Loucy (cell line): Measurements from ENCODE around the gene ASPDH.

Source experiments
- H2AFZ ChIP-seq: fragments of 200-600 bp; sonication (generic); 2 replicates; pipeline ENCODE4 v1.6.0; 2016; ENCODE audit warnings: antibody characterized with exemption, mild to moderate bottlenecking, low read length, moderate library complexity
- H3F3A ChIP-seq: fragments of 200-600 bp; 2 replicates; pipeline ENCODE4 v1.6.0; 2016; ENCODE audit warnings: antibody characterized with exemption, low read depth, mild to moderate bottlenecking
- H3K27me3 ChIP-seq: fragments of 200-600 bp; sonication (generic); 2 replicates; pipeline ENCODE4 v1.6.1; 2014; ENCODE audit warnings: low read length, mild to moderate bottlenecking; ENCODE audit not compliant: insufficient read depth, poor library complexity, severe bottlenecking
- H3K36me3 ChIP-seq: fragments of 200-600 bp; sonication (generic); 2 replicates; pipeline ENCODE4 v1.6.1; 2016; ENCODE audit warnings: low read length; ENCODE audit not compliant: insufficient read depth
- H3K4me1 ChIP-seq: fragments of 200-600 bp; sonication (generic); 2 replicates; pipeline ENCODE4 v1.5.1; 2014; ENCODE audit warnings: low read length, mild to moderate bottlenecking; ENCODE audit not compliant: insufficient read depth, poor library complexity, severe bottlenecking
- H3K4me2 ChIP-seq: fragments of 200-600 bp; sonication (generic); 2 replicates; pipeline ENCODE4 v1.6.0; 2014; ENCODE audit warnings: antibody characterized with exemption, low read length, low read depth, mild to moderate bottlenecking; ENCODE audit not compliant: poor library complexity, severe bottlenecking
- H3K4me3 ChIP-seq: fragments of 200-600 bp; sonication (generic); 2 replicates; pipeline ENCODE4 v1.5.1; 2014; ENCODE audit warnings: low read length, mild to moderate bottlenecking, mixed read lengths; ENCODE audit not compliant: poor library complexity, severe bottlenecking
- H3K79me2 ChIP-seq: fragments of 200-600 bp; sonication (generic); 2 replicates; pipeline ENCODE4 v1.6.1; 2014; ENCODE audit warnings: low read length; ENCODE audit not compliant: insufficient read depth
- H3K9ac ChIP-seq: fragments of 200-600 bp; sonication (generic); 2 replicates; pipeline ENCODE4 v1.6.0; 2014; ENCODE audit warnings: mild to moderate bottlenecking, low read depth, low read length, moderate library complexity; ENCODE audit not compliant: poor library complexity, severe bottlenecking
- H3K9me2 ChIP-seq: fragments of 200-600 bp; sonication (generic); replicated peaks from 2 replicates; pipeline ENCODE4 v1.6.1; 2016; ENCODE audit warnings: low read depth, low read length, mixed read lengths
- H3K9me3 ChIP-seq: fragments of 200-600 bp; sonication (generic); 2 replicates; pipeline ENCODE4 v1.6.1; 2014; ENCODE audit warnings: mild to moderate bottlenecking, antibody characterized with exemption, low read length, low read depth; ENCODE audit not compliant: insufficient read depth
- H4K20me1 ChIP-seq: fragments of 200-600 bp; sonication (generic); 2 replicates; pipeline ENCODE4 v1.6.0; 2014; ENCODE audit warnings: antibody characterized with exemption, low read length, mild to moderate bottlenecking; ENCODE audit not compliant: insufficient read depth, poor library complexity, severe bottlenecking
- EZH2phosphoT487 ChIP-seq: fragments of 200-600 bp; IDR thresholded peaks from 2 replicates; pipeline ENCODE4 v1.6.1; 2018; ENCODE audit warnings: antibody characterized with exemption, mild to moderate bottlenecking, moderate library complexity, borderline replicate concordance
- TF ChIP-seq, protein P1 (sequence below): fragments of 200-600 bp; sonication (generic); conservative IDR thresholded peaks from 2 replicates; pipeline ENCODE4 v1.5.1; 2014; ENCODE audit warnings: mild to moderate bottlenecking, antibody characterized with exemption, low read length

The ASPDH gene

GRCh38 chr19:50476907-50477238 is 36.8 kb downstream of the ASPDH start:
- Histone ChIP-seq H3K9ac (no peak overlapping the region), H3K4me2 (no peak overlapping the region), H3K4me1 (no peaks in the 10 kb centered on the region), H3K36me3 (no peaks in the 10 kb centered on the region), H3K79me2 (no peaks in the 10 kb centered on the region), H3F3A (no peaks in the 10 kb centered on the region), H4K20me1 (no peaks in the 10 kb centered on the region), H3K4me3 (no peak overlapping the region), H3K27me3 (no peaks in the 10 kb centered on the region), H2AFZ (no peak overlapping the region), H3K9me3 (no peaks in the 10 kb centered on the region), H3K9me2 (no peaks in the 10 kb centered on the region)
- TF ChIP-seq, protein P1, sequence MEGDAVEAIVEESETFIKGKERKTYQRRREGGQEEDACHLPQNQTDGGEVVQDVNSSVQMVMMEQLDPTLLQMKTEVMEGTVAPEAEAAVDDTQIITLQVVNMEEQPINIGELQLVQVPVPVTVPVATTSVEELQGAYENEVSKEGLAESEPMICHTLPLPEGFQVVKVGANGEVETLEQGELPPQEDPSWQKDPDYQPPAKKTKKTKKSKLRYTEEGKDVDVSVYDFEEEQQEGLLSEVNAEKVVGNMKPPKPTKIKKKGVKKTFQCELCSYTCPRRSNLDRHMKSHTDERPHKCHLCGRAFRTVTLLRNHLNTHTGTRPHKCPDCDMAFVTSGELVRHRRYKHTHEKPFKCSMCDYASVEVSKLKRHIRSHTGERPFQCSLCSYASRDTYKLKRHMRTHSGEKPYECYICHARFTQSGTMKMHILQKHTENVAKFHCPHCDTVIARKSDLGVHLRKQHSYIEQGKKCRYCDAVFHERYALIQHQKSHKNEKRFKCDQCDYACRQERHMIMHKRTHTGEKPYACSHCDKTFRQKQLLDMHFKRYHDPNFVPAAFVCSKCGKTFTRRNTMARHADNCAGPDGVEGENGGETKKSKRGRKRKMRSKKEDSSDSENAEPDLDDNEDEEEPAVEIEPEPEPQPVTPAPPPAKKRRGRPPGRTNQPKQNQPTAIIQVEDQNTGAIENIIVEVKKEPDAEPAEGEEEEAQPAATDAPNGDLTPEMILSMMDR = no peak
- TF ChIP-seq EZH2phosphoT487 = no peak

DNA sequence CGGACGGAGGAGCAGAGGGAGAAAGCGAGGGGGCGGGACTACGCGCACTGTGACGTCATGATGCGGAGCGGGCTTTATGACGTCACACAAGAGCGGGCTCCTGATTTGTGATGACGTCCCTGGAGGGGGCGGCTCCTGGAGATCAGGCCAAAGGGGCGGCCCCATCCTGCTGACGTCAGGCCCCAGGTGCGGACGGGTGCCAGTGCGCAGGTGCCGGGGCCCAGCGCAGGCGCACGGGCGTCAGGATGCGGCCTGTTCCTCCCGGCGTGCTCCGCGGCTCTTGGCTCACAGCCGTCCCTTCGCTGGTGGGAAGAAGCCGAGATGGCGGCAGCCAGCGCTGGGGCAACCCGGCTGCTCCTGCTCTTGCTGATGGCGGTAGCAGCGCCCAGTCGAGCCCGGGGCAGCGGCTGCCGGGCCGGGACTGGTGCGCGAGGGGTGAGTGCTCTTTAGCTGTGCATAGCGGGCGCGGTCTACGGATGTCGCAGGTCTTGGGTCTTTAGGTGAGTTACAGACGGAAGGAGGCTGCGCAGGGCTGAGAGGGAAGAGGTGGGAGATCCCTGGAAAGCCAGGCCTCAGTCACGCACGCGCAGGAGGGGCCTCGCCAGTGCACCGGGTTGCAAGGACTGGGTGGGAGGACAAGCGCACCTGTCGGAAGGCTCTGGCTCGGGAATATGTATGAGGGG is 37.3 kb downstream of the ASPDH start, which contains the start of the genes EMC10 and GARIN5A:
EMC10 (plus strand) TSS at position 284 of the 683 bp plus-strand sequence; CDS start at position 322, 38 bp downstream.
GARIN5A (minus strand) TSS at position 625 of the 683 bp plus-strand sequence; CDS start at position 165, 460 bp downstream.
- Histone ChIP-seq H3K4me1 (no peaks in the 10 kb centered on the region), H3K79me2 (no peaks in the 10 kb centered on the region), H3K9me2 (no peaks in the 10 kb centered on the region), H3K27me3 (no peaks in the 10 kb centered on the region), H3F3A (no peaks in the 10 kb centered on the region), H3K4me2 (no peak within 1 kb of the TSS), H3K9me3 (no peaks in the 10 kb centered on the region), H2AFZ (no peak within 1 kb of the TSS), H4K20me1 (no peaks in the 10 kb centered on the region), H3K4me3 (no peak within 1 kb of the TSS), H3K9ac (no peak within 1 kb of the TSS), H3K36me3 (no peaks in the 10 kb centered on the region)
- TF ChIP-seq, protein P1 = no peak
- TF ChIP-seq EZH2phosphoT487 = no peak

DNA sequence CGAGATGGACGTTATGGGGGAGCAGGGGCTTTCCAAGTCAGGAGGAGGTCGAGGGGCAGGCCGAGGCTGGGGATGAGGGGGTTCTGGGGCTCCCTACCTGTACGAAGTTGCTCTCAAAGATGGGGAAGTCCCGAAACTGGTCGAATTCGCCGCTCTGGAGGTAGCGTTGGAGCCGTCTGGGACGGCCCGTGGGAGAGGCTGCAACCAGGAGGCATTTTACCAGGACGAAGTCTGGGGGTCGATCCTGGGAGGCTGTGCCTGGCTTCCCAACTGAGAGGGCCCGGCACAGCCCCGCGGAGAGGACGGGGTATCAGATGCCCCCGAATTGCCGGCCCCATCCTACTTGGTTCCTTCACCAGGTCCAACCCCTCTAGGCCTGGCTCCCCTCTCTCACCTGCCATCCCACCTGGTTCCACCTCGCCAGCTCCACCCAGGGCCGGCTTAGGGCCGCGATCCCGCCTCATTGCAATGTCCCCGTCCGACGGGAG is 37.9 kb downstream of the ASPDH start:
- H3K27me3 ChIP-seq = no peaks in the 10 kb centered on the region
- H3K4me1 ChIP-seq = no peaks in the 10 kb centered on the region
- H3K4me2 ChIP-seq = no peak overlapping the region
- no peaks in the 10 kb centered on the region for H3K36me3 ChIP-seq
- no peak overlapping the region for H3K4me3 ChIP-seq
- TF ChIP-seq, protein P1 = no peak
- TF ChIP-seq EZH2phosphoT487 = no peak
- H2AFZ ChIP-seq = no peak overlapping the region
- H3K9me2 ChIP-seq = no peaks in the 10 kb centered on the region
- H3K9me3 ChIP-seq = no peaks in the 10 kb centered on the region
- H3K9ac ChIP-seq = no peak overlapping the region
- H4K20me1 ChIP-seq = no peaks in the 10 kb centered on the region
- no peaks in the 10 kb centered on the region for H3F3A ChIP-seq
- H3K79me2 ChIP-seq = no peaks in the 10 kb centered on the region
